H1 (cell line): Measurements from ENCODE around the gene EML4. TPM values are rescaled to one million over a fixed set of nuclear protein-coding genes. Genes with fewer than 3 reads are reported as not detected.

Source experiments
- CTCF ChIA-PET: fragments of 300-600 bp; sonication (Branson Sonifier 250); formaldehyde crosslinking; loops from one replicate; lab custom pipeline; 2021; ENCODE audit not compliant: partially characterized antibody; lab: Charles Lee
- POLR2A ChIA-PET: fragments of 300-600 bp; sonication (Branson Sonifier 250); formaldehyde crosslinking; loops from one replicate; lab custom pipeline; 2021; ENCODE audit warnings: inconsistent platforms; ENCODE audit not compliant: partially characterized antibody; lab: Charles Lee
- DNase-seq, 2 experiments: peaks; one replicate each; pipeline versions ENCODE4 v3.0.0 to v3.0.0-alpha.2; 2010 to 2022; ENCODE audit warnings: low spot score in 2 of 2, low read depth in 1 of 2, mixed read lengths in 1 of 2
- FAIRE-seq: peaks from 2 replicates; lab custom pipeline; 2011; peaks lifted over from hg19 to GRCh38; lab: Jason Lieb, UNC
- H2AFZ ChIP-seq: 2 replicates; pipeline ENCODE4 v1.8.1; 2012; ENCODE audit warnings: low read length, inconsistent platforms
- H2AK5ac ChIP-seq: 2 replicates; pipeline ENCODE4 v1.6.1; 2013; ENCODE audit warnings: low read depth, low read length
- H2BK120ac ChIP-seq: replicated peaks from 2 replicates; pipeline ENCODE3; 2013; ENCODE audit warnings: low read depth, low read length, inconsistent platforms
- H2BK12ac ChIP-seq: 2 replicates; pipeline ENCODE4 v1.6.1; 2013; ENCODE audit warnings: low read depth, low read length
- H2BK15ac ChIP-seq: 2 replicates; pipeline ENCODE4 v1.6.1; 2013; ENCODE audit warnings: low read length
- H2BK20ac ChIP-seq: 2 replicates; pipeline ENCODE4 v1.6.1; 2013; ENCODE audit warnings: low read length
- H2BK5ac ChIP-seq: 2 replicates; pipeline ENCODE4 v1.6.1; 2013; ENCODE audit warnings: low read depth, low read length
- H3K14ac ChIP-seq: 2 replicates; pipeline ENCODE4 v1.6.1; 2013; ENCODE audit warnings: inconsistent platforms; ENCODE audit not compliant: insufficient read length
- H3K18ac ChIP-seq: 2 replicates; pipeline ENCODE4 v1.6.1; 2013; ENCODE audit warnings: low read length; ENCODE audit errors: extremely low read depth
- H3K23ac ChIP-seq: 2 replicates; pipeline ENCODE4 v1.6.1; 2013; ENCODE audit warnings: inconsistent platforms; ENCODE audit not compliant: insufficient read length
- H3K23me2 ChIP-seq: 2 replicates; pipeline ENCODE4 v1.6.1; 2013; ENCODE audit warnings: low read depth, low read length
- H3K27ac ChIP-seq: 2 replicates; pipeline ENCODE4 v1.6.1; 2011; ENCODE audit warnings: low read depth, low read length, inconsistent platforms
- H3K27me3 ChIP-seq, 4 experiments: replicated peaks in 1 of 4; 1 replicate in 1 of 4; 2 replicates in 3 of 4; pipeline versions ENCODE4 v1.6.1 to v1.8.1; 2011 to 2013; ENCODE audit warnings: low read length in 3 of 4, mild to moderate bottlenecking in 3 of 4, inconsistent platforms in 2 of 4, mixed read lengths in 2 of 4, moderate library complexity in 1 of 4; ENCODE audit not compliant: control insufficient read depth in 3 of 4, insufficient read depth in 3 of 4; ENCODE audit errors: extremely low read depth in 1 of 4
- H3K36me3 ChIP-seq, 4 experiments: 2 replicates each; pipeline versions ENCODE4 v1.6.1 to v1.8.1; 2011 to 2013; ENCODE audit warnings: mild to moderate bottlenecking in 4 of 4, low read length in 3 of 4, moderate library complexity in 2 of 4, control low read depth in 1 of 4, inconsistent platforms in 1 of 4; ENCODE audit not compliant: insufficient read depth in 4 of 4, control insufficient read depth in 2 of 4
- H3K4ac ChIP-seq: replicated peaks from 2 replicates; pipeline ENCODE3; 2013; ENCODE audit warnings: low read length, low read depth, mixed read lengths, inconsistent platforms; ENCODE audit not compliant: insufficient read length
- H3K4me1 ChIP-seq, 4 experiments: replicated peaks in 1 of 4; 1 replicate in 1 of 4; 2 replicates in 3 of 4; pipeline versions ENCODE4 v1.6.1 to v1.8.1; 2011 to 2013; ENCODE audit warnings: low read length in 3 of 4, inconsistent platforms in 2 of 4, mixed read lengths in 1 of 4; ENCODE audit not compliant: insufficient read depth in 4 of 4, control insufficient read depth in 3 of 4
- H3K4me2 ChIP-seq, 2 experiments: 2 replicates each; pipeline versions ENCODE4 v1.6.1 to v1.8.1; 2011 to 2013; ENCODE audit warnings: low read depth in 2 of 2, low read length in 2 of 2, control low read depth in 1 of 2, inconsistent platforms in 1 of 2, mild to moderate bottlenecking in 1 of 2; ENCODE audit not compliant: insufficient read depth in 1 of 2
- H3K4me3 ChIP-seq, 4 experiments: fragments of 200-600, 300-600 bp in 1 of 4; sonication (generic), shearing (Covaris generic), sonication (Bioruptor Twin) in 1 of 4; 2 replicates each; pipeline versions ENCODE4 v1.5.1 to v1.8.1; 2011 to 2016; ENCODE audit warnings: low read length in 4 of 4, low read depth in 3 of 4, control low read depth in 2 of 4, inconsistent platforms in 2 of 4, mild to moderate bottlenecking in 2 of 4, mixed read lengths in 1 of 4, moderate library complexity in 1 of 4; ENCODE audit not compliant: insufficient read depth in 2 of 4; ENCODE audit errors: extremely low read depth in 1 of 4
- H3K56ac ChIP-seq: replicated peaks from 2 replicates; pipeline ENCODE3; 2013; ENCODE audit warnings: low read depth, mild to moderate bottlenecking, mixed read lengths, low read length, inconsistent platforms; ENCODE audit not compliant: insufficient read length
- H3K79me1 ChIP-seq: 2 replicates; pipeline ENCODE4 v1.6.1; 2013; ENCODE audit warnings: low read depth, low read length, control low read depth
- H3K79me2 ChIP-seq, 2 experiments: 2 replicates each; pipeline versions ENCODE4 v1.6.1 to v1.8.1; 2012 to 2013; ENCODE audit warnings: low read length in 2 of 2, mild to moderate bottlenecking in 2 of 2, inconsistent platforms in 1 of 2; ENCODE audit not compliant: insufficient read depth in 2 of 2, control insufficient read depth in 1 of 2
- H3K9ac ChIP-seq, 4 experiments: replicated peaks in 1 of 4; 1 replicate in 1 of 4; 2 replicates in 3 of 4; pipeline versions ENCODE4 v1.6.1 to v1.8.1; 2011 to 2013; ENCODE audit warnings: low read depth in 3 of 4, low read length in 3 of 4, control low read depth in 2 of 4, mild to moderate bottlenecking in 2 of 4, moderate library complexity in 2 of 4, inconsistent platforms in 1 of 4; ENCODE audit errors: extremely low read depth in 1 of 4
- H3K9me3 ChIP-seq, 2 experiments: 2 replicates each; pipeline versions ENCODE4 v1.6.1 to v1.8.1; 2012 to 2013; ENCODE audit warnings: mild to moderate bottlenecking in 2 of 2, moderate library complexity in 2 of 2, control low read depth in 1 of 2, inconsistent platforms in 1 of 2, low read depth in 1 of 2, low read length in 1 of 2, mixed read lengths in 1 of 2; ENCODE audit not compliant: insufficient read depth in 2 of 2
- H4K20me1 ChIP-seq, 2 experiments: replicated peaks in 1 of 2; 2 replicates each; pipeline versions ENCODE3 to v1.8.1; 2011 to 2013; ENCODE audit warnings: inconsistent platforms in 2 of 2, low read length in 2 of 2, mild to moderate bottlenecking in 1 of 2; ENCODE audit not compliant: insufficient read depth in 2 of 2, control insufficient read depth in 1 of 2
- H4K5ac ChIP-seq: 2 replicates; pipeline ENCODE4 v1.6.1; 2013; ENCODE audit warnings: low read length, low read depth, mixed read lengths, inconsistent platforms; ENCODE audit not compliant: insufficient read length
- H4K8ac ChIP-seq: 2 replicates; pipeline ENCODE4 v1.8.0; 2013; ENCODE audit warnings: mild to moderate bottlenecking, moderate library complexity, low read length, inconsistent platforms; ENCODE audit not compliant: insufficient read depth; ENCODE audit errors: extremely low read depth
- H4K91ac ChIP-seq: replicated peaks from 2 replicates; pipeline ENCODE3; 2013; ENCODE audit warnings: low read length, mixed read lengths, inconsistent platforms; ENCODE audit not compliant: insufficient read length
- BRCA1 ChIP-seq: IDR thresholded peaks from 2 replicates; pipeline ENCODE4 v1.6.1; 2012; ENCODE audit warnings: low read depth, low read length, improper control_type of control experiment
- CBX5 ChIP-seq: fragments of 300-800, 300-1000 bp; sonication (generic); IDR thresholded peaks from 2 replicates; pipeline ENCODE4 v1.7.1; 2016; ENCODE audit warnings: antibody characterized with exemption, low read length, low read depth
- PHF8 ChIP-seq: fragments of 200-600 bp; sonication (generic); conservative IDR thresholded peaks from 2 replicates; pipeline ENCODE4 v1.7.1; 2012; ENCODE audit warnings: low read depth, mild to moderate bottlenecking, inconsistent platforms, low read length, moderate library complexity
- TAF1 ChIP-seq: IDR thresholded peaks from 2 replicates; pipeline ENCODE4 v1.6.1; 2011; ENCODE audit warnings: mild to moderate bottlenecking, low read depth, low read length
- WGBS, 2 experiments: shearing (Covaris generic) in 1 of 2; methylation state at CpG; one replicate each; pipeline versions ENCODE4 v1.1.6 to v1.1.7; 2013 to 2015; ENCODE audit warnings: low lambda C conversion rate in 2 of 2, mixed read lengths in 2 of 2, inconsistent platforms in 1 of 2, low coverage in 1 of 2, missing lambda C conversion rate in 1 of 2; ENCODE audit not compliant: insufficient replicate concordance in 2 of 2, insufficient coverage in 1 of 2, insufficient read length in 1 of 2; ENCODE audit errors: extremely low coverage in 1 of 2, missing lambda C conversion rate in 1 of 2; 5-methylcytosine and 5-hydroxymethylcytosine counted together
- polyA plus RNA-seq, 7 experiments: library from polyadenylated mRNA; depleted of rRNA in 3 of 7; stranded (reverse) in 5 of 7; unstranded in 2 of 7; fragments of >200 nt in 5 of 7; fragments of 200-250 nt in 2 of 7; gene quantifications; 1 replicate in 5 of 7; 2 replicates in 1 of 7; 4 replicates in 1 of 7; pipeline versions ENCODE4 v1.2.1 to v1.2.3, GENCODE V29; 2011 to 2013; ENCODE audit warnings: missing spikeins in 2 of 7, mixed read lengths in 2 of 7
- total RNA-seq: library from RNA; stranded (reverse); fragmentation: NEBNext Ultra II Directional; extraction: Animal tissue kit (Norgen Biotek cat#: 25700); gene quantifications from 2 replicates; pipeline ENCODE4 v1.2.1, GENCODE V29; 2021

The EML4 gene
- total and polyA plus RNA-seq, 2 of the 8 experiments (the other 6 are each of a cell fraction or from before 2014, with no cell fraction given): 50.1 to 104 TPM

GRCh38 chr2:42153944-42154581 is 15.1 kb upstream of the EML4 start:
- Histone ChIP-seq H3K9ac (no peak overlapping the region), H4K8ac (no peak overlapping the region), H4K20me1 (no peaks in the 10 kb centered on the region), H2BK20ac (peak overlapping the region; percentile 40; the same call in 1 of the 2 replicates), H2AK5ac (no peak overlapping the region), H4K91ac (no peak overlapping the region), H2BK15ac (no peak overlapping the region), H3K4me3 (no peak overlapping the region), H3K4me1 (peaks cover 0 to 5% (median 2%) of the 10 kb centered on the region in 4 experiments; a peak in 2 of 7 replicates), H2AFZ (peak overlapping the region; percentile 73; the same call in 1 of the 2 replicates), H3K79me1 (no peaks in the 10 kb centered on the region), H3K23ac (no peak overlapping the region), H3K27me3 (no peaks in the 10 kb centered on the region), H3K36me3 (no peaks in the 10 kb centered on the region), H4K5ac (no peak overlapping the region), H3K79me2 (no peaks in the 10 kb centered on the region), H2BK12ac (no peak overlapping the region), H3K4ac (no peak overlapping the region), H3K4me2 (no peak overlapping the region), H3K56ac (no peak overlapping the region), H3K23me2 (peaks cover 2% of the 10 kb centered on the region; the same call in 1 of the 2 replicates), H3K27ac (no peak overlapping the region), H2BK5ac (no peak overlapping the region), H2BK120ac (no peak overlapping the region), H3K18ac (no peak overlapping the region), H3K9me3 (no peaks in the 10 kb centered on the region), H3K14ac (no peak overlapping the region)
- WGBS, 2 experiments: 59% methylated on average over 4 of the region's 4 CpGs; no CpG with 5 or more reads in 1 of the 2 experiments
- FAIRE-seq: no peak
- CTCF ChIA-PET: interaction anchor here (0.6 to 1.0 kb wide), 3 partner anchors 13 to 784 kb away, joined by 3 to 5 read pairs (median 3); no protein-coding TSS in a partner anchor
- DNase-seq: no peak
- POLR2A ChIA-PET: interaction anchor here (0.7 kb wide), 1 partner anchor 12 kb away, joined by 3 read pairs; no protein-coding TSS in a partner anchor
- TF ChIP-seq TAF1 (no peak), BRCA1 (no peak), PHF8 (no peak), CBX5 (no peak)
